GM18517 (cell line): ENCODE data around the gene EHD1.

ENCODE experiments used
- ATAC-seq: cut with Tn5 transposase; IDR thresholded peaks from one replicate; pipeline ENCODE4 v1.9.1; 2021; ENCODE audit warnings: mild to moderate bottlenecking, moderate library complexity; ENCODE audit not compliant: unreplicated experiment

Gene EHD1

DNA sequence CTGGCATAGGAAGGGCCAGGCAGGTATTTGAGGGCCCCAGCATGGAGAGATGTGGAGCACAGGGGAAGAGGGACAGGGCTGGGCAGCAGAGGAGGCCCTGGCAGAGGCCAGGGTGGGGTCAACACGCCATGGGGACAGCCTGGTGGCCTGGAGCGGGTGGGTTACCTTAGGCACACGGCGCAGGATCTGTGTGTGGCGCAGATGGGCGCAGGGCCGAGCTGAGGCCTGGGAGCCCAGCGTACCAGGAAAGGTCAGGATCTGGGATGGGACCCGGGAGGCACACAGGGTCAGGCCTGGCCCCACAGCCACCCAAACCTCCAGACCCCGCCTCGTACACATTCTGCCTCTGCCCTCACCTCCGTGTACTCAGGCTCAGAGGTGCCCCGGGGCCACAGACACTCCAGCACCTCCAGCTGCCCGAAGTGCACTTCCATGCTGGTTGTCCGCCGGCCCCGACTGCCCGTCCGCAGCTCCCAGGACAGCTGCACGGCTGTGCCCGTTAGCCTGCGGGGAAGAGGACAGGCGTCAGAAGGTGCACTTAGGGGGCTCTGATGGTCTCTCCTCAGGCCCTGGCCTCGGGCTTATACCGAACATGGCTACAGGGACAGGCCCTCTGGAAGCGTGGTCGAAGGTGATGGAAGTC lies 32.2 kb upstream of the EHD1 start:
- no peak for ATAC-seq

DNA sequence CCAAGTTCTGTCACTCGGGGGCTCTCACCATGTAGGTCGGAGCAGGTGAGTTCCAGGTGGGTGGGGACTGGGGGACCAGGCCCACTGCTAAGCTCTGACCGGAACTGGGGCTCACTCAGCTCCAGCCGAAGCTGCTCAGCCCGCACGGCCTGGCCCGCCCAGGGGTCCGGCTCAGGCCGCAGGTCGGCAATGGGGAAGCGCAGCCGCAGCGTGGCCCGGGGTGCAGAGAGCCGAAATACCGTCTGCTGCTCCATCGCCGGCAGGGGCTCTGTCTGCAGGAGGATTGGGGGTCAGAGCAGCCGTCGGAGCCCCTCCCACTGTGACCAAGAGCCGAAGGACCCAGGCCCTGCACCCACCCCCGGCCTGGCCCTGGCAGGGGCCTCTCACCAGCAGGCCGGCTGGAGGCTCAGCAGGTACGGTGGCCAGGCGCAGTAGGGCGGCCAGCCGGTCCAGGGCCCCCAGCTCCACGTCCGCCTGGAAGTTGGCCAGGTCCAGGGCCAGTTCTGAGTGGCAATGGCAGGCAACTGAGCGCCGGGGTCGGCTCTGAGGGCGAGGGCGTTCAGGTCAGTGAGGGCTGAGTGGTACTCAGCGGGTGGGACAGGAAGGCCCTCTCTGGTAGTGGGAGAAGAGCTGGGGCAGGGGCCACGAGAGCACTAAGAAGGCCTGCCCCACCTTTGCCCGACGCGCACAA lies 31.4 kb upstream of the EHD1 start:
- ATAC-seq, result no peak

DNA sequence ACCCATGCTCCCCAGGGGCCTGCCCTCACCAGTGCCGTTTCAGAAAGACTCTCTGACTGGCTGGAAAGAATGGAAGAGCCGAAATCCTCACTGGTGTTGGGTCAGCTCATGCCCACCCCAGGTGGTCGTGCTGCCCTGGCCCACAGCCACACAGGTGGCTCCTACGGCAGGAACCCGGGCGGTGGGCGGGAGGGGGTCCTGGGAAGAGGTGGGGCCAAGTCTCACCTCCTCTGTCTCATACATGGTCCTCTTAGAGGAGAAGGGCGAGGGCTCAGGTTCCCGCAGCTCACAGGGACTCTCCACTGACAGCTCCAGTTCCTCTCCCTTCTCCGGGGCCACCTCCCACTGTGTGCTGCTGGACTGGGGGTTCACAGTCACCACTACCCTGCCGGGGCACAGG lies 30.3 kb upstream of the EHD1 start:
- ATAC-seq, result no peak

DNA sequence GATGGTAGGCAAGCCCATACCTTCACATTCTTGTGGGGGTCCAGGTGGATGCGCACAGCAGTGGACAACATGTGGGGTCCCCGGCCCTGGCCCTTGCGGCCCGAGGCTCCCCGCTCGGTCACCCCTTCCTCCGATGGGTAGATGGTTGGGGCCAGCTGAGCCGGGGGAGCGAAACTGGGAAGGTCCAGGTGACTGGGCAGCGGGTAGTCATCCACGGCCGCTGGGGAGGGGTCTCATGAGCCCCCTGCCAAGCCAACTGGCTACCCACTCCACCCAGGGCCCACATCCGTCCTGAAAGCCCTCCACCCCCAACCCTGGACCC lies 27.9 kb upstream of the EHD1 start:
- no peak for ATAC-seq

DNA sequence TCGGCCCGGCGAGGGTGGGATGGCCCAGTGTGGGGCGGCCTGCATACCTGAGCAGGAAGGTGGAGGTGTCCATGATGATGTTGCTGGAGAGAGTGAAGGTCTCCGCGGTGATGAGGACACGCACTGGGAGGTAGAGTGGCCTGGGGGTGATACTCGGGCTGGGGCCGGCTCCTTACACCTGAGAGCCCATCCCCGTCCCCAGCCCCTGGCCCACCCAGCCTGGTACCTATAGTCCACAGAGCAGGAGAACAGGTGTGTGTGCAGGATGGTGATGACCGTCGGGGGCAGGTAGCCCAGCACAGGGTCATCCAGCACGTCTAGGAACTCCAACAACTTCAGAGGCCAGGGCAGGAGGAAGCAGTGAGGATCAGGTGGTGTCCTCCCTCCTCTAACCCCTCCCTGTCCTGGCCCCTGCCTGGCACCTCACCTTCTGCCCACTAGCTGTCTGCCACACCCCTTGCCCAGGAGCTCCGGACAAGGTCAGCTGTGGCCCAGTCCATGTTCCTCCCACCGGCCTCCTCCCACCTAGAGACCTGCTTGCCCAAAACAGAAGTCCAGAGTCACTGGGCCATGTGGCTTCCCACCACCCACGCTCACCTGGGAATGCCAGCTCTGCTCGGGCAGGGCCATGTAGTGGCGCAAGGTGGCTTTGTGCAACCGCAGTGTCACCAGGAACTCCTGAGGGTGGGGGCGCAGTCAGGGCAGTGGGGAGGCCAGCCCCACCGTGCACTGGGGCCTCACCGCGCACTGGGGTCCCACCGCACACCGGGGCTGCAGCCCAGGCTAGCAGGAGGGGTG lies 27.3 kb upstream of the EHD1 start:
- no peak for ATAC-seq

DNA sequence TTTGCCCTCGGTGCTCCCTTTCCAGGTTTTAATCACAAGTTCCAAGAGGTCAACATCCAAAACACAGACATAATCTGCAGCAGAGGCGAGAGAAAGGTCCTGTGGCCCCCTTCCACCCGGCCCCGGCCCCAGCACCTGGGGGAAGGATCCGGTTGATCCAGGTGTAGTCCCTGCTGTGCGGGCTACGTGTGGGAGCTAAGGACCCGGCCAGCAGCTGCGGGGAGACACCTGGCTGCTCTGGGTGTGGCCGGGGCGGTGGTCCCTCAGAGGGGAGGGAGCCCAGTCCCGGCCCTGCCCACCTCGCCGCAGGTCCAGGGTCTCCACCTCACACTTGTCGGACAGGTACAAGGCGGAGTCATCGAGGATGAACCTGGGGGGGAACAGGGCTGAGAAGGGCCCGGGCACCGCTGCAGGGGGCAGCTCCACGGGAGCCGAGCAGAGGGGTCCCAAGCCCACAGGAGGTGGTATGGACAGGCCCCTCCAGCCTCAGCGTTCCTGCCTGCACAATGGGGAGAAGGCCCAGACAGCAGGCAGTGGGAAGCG lies 24.9 kb upstream of the EHD1 start:
- no peak for ATAC-seq

DNA sequence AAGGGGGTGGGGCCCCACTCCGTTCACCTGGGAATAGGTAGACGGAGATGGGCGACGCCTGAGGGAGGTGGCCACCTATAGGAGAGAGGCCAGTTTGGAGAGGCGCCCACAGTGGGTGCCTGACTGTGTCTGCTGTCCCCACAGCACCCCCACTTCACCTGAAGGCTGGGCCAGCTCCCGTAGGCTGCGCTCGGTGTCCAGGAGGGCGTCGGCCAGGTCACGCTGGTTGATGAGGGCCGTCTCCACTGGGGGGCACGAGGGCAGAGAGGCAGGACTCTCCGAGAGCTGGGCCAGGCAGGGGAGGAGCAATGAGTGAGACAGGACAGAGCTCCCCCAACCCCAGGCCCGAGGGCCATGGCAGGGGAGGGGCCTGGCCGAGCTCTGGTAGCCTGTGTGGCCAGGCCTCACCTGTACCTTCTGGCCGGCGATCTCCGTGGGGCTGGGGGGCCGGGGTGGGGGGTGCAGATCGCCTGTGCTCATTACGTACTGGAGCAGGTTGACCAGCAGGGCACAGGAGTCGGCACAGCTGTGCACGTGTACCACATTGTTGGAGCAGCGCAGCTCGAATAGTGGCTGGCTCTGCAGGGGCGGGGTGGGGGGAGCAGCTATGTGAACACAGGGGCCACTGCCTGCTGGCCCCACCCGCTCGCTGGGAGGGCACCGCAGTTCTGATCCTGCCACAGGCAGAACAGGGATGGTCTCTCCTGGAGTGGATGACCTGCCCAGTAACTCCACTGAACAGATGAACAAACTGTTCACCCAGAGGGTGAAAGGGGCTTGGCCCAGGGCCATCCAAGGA lies 23.9 kb upstream of the EHD1 start:
- no peak for ATAC-seq

DNA sequence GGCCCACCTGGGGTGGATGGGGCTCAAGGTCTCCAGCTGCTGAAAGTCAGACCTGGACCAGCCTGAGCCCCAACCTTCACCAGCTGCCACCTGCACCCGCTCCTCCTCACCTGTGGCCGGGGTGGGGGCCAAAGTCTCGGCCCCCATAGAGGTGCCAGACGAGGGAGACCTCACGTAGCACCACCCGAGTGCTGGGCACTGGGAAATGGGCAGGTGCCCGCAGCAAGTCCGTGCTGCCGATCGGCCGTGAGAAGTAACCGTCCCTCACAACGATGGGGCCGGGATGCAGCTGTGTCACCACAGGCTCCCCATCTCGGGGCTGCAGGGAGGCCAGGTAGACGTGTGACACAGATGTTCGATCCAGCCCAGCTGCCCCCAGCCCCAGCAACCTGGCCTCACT lies 22.4 kb upstream of the EHD1 start:
- ATAC-seq, result no peak

DNA sequence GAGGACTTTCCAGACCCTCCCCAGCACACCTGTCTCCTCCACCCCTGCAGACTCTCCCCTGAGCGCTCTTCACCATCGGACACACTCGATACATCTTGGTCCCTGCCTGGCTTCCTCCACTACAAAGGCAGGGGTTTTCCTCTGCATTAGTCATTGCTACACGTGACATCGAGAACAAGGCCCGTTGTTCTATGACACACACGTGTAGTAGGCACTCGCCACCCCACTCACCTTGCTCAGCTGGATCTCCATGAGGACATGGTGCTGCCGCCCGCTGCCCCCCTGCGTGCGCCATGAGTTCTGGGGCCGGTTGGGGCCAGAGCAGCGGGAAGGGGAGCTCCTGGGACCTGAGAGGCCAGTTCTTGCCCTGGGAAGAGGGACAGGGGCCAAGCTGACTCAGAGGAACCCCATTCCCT lies 21.9 kb upstream of the EHD1 start:
- ATAC-seq, result no peak

DNA sequence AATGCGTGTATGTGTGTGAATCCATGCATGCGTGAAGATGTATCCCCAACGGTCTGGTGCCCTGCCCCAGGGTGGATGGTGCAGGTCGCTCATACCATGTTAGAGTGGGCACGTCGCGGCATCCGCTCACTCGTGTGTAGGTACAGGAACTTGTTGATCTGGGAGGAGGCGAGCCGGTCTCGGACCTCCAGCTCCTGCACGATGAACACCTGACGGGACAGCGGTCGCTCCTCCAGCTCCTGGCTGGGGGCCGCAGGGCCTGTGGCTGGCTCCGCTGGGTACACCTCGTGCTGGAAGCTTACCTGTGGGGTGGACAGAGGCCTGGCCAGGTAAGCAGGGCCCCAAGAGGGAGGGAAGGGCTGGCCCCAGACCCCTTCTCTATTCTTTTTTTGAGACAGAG lies 20.1 kb upstream of the EHD1 start:
- no peak for ATAC-seq

DNA sequence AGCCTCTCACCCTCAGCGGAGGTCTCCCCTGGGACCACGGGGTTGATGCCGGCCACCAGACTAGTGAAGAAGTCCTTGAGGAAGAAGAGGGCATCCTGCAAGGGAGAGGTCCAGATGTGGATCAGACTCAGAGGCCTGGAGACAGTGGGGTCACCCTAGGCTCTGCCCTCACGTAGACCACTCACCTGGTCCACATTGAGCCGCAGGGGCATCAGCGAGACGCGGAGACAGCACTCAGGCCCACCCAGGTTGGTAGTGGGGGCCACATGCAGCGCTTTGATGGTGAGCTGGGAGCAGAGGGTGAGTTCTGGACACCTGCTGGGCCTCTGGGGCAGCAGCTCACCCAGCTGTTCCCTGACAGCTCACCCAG lies 19.6 kb upstream of the EHD1 start:
- ATAC-seq, result no peak

DNA sequence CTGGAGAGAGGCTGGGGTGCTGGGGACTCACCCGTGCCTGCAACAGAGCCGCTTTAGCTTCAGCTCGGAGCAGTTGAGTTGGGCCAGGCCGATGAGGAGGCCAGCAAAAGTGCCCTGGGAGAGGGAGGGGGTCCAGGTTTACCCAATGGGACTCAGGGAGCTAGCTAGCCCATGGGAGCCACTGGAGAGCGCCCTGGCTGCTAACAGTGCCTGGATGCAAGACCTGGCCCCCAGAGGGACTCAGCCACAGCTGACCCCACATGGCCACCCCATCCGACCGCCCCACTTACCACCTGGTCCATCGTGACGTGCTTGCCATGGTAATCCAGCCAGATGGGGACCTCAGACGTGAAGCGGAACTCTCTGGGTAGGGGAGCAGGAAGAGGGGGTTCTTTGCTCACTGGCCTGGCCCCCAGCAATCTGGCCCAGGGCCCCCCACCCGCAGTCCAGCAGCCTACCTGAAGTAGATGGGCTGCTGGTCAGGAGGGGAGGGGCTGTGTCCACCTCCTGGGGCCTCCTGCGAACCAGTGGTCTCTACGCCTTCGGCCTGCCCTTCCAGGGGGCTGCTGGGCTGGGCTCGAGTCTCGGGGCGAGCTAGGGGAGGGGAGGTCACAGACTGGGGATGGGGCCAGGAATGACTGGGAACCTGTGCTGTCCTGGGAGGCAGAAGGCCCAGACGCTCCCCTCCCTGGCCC lies 19.1 kb upstream of the EHD1 start:
- no peak for ATAC-seq

DNA sequence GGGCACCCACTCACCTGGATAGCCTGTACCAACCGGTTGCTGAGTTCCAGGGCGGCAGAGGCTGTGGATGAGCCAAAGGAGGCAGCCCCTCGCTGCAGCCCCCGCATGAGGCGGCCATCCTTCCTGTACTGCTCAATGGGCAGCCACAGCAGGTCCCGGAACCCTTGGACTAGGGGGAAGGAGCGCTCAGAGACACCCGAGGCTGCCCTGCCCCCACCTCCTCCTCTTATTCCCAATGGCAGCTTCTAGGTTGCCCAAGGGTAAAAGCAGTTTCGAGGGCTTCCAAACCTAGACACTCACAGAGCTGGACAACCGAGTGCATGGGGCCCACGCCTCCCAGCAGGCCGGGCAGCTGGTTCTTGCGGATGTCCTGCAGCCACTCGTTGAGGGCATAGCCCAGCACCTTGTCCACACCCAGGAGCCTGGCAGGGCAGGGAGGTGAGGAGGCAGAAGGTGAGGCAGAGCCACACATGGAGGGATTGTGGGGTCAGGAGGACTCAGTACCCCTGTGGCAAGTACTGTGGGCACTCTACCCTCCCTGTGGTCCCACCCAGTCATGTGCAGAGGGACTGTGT lies 18.1 kb upstream of the EHD1 start:
- ATAC-seq, result no peak

DNA sequence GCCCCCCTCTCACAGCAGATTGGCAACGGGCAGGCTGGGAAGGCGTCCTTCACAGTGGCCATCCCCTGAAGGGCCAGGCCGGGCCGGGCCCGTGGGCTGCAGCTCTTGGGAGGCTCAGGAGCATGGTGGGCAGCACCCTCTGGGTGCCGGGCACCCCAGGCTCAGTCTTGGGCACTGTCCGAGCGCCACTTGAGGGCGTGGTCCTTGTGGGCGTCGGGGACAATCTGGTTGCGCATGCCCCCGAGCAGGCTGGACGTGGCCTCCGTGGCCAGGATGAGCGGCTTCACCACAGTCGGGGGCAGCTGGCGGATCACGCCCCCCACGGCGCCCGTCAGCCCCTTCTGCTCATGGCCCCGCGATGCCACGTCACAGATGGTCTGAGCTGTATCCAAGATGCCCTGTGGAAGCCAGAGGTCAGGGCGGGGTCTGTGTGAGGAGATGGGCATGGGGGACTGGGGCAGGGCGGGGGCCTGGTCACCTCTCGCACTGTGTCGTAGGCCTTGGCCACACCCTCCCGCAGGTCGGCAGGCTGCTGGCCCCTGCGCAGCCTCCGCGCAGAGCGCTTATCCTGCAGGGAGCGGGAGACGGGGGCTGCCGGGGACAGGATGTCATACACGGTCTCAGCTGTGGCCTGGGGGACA lies 16.5 kb upstream of the EHD1 start:
- ATAC-seq, result no peak

DNA sequence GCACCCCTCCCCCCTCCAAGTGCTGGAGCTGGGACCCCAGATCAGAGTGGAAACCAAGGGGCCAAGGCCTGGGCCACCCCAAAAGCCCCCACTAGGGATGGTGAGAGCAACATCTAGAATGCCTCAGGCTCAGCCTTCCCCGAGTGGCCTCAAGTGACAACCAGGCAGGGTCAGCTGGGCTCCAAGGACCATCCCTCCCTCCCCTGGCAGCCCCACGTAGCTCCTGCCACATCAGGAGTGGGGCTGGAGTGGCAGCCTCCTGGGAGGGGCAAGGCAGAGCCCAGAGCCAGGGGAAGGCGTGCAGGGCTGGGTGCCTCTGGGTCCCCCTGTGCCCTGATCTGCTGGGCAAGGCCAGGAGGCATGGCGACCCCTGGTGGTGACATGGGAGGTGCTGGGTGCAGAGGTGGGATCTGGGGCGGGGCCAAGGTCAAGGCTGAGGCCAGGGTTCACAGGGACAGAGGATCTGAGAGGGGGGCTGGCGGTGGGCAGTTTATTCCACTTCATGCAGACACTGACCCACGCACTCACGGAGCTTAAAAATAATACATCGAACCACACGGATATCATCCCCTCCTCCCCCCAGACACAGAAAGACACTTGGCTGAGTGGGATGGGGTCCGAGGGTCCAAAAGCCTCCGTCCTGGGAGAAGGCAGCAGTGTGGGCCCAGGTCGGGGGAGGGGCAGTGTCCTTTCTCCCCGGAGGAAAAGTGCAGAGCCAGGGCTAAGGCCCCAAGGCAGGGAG lies 15.8 kb upstream of the EHD1 start:
- ATAC-seq, result no peak

DNA sequence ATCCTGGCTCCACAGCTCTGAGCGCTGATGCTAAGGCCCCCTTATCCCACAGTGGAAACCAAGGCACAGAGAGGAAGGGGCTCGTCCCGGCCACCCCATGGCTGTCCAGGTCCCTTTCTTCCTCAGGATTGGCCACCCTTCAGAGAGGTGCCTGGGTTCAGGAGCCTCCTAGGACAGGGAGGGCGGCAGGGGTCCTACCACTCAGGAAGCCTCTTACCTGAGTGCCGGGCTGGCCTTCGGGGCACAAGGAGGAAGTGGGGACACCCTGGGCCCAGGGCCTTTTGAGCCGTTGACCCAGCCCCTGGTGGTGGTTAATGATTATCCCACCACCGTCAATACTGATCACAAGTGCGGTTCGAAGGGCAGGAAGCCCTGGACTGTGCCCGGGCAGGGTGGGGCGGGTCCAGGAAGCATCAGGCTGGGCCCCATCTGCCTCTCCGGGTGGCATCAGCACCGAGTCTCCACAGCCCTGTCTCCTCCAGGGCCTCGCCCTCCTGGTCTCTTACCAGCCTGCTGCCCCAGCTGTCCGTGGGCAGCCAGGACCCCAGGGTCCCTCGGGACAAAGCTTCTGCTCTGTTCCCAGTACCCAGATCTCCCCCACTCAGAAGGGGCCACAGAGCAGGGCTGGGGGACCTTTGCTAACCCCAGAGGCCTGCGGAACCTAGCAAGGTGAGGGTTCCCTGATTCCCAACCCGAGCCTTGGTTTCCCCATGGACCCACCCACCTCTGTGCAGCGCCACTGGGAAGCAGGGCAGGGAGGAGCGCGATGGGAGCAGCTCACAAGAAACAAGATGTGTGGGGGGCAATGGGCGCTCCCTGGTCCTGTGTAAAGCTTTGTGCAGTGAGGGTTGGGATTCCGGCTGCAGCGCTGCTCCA lies 15.0 kb upstream of the EHD1 start:
- ATAC-seq, result no peak

DNA sequence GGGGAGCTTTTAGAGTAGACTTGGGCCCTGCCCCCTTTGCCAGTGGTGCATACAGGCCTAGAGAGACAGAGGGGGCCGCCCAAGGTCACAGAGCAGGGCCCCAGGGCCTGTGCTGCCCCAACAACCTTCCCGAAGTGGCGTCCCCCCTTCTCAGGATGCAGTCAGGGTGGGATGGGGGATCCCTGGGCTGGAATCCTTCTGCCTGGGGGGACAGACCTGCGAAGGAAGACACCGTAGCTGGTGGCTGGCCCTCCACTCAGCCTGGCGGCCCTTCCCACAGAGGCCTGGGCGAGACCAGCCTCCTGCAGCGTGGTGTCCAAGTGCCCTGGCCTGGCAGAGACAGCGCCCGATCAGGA lies 14.4 kb upstream of the EHD1 start:
- no peak for ATAC-seq

DNA sequence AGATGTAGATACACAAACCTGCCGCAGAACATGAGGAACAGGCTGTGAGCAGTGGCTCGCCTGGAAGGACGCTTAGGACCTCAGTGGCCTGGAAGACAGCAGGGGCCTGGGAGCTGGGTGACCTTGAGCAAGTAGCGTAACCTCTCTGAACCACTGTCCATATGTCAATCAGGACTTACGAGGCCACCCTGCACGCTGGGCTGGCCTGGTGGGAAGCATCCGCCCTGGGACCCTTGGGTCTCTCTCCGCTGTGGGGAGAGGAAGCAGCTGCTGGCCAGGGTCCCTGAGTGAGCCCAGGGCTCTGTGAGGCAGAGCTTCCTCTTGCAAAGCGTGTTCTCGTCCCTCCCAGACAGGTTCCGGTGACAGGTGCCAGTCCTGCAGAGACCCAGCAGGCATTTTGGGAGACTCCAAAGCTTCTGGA lies 14.0 kb upstream of the EHD1 start:
- no peak for ATAC-seq
